ENCODE data around the gene BTF3. TPM values are rescaled to one million over a fixed set of nuclear protein-coding genes. Genes with fewer than 3 reads are reported as not detected.

Gene BTF3
- total and polyA plus RNA-seq, 2 donors (not counting 3 experiments of a cell fraction or from before 2014, with no cell fraction given): 325 to 637 TPM

GRCh38 chr5:73513996-73514395 lies 15.8 kb downstream of the BTF3 start:
- no peaks in the 10 kb centered on the region for H4K20me1 ChIP-seq (replicated peaks; ENCODE audit: control insufficient read depth, extremely low read depth, insufficient read depth, low read length)
- no peak for FAIRE-seq
- intact Hi-C loops (cut with micrococcal nuclease) (no loop called here), dilution Hi-C loops (cut with MboI; ENCODE audit: extremely low pct_ligation_motif_present, low sequenced_read_pairs) (no loop called here)
- ChIA-PET POLR2A (no interaction called here), CTCF (no interaction called here)
- no peaks in the 10 kb centered on the region for H3K79me2 ChIP-seq (ENCODE audit: control insufficient read depth, insufficient read depth, low read length)
- DNase-seq (ENCODE audit: low read depth, low spot score): no peak
- H3K9ac ChIP-seq (replicated peaks; ENCODE audit: extremely low read depth, insufficient read depth, low read length): no peak overlapping the region
- no peak overlapping the region for H3K27ac ChIP-seq (ENCODE audit: insufficient read depth, low read depth, low read length)
- BruUV-seq (replicated peaks): no TSS peak
- H3K9me3 ChIP-seq (replicated peaks; ENCODE audit: control insufficient read depth, insufficient read depth, low read length): no peaks in the 10 kb centered on the region
- no peak for TF ChIP-seq MYC (IDR thresholded peaks at IDR 0.05; ENCODE audit: low read depth, low read length)
- TF ChIP-seq POLR2A (IDR thresholded peaks at IDR 0.05; ENCODE audit: low read depth, low read length): no peak
- no peak for TF ChIP-seq EZH2 (IDR thresholded peaks at IDR 0.05; ENCODE audit: borderline replicate concordance, low read depth, low read length, severe bottlenecking)
- TF ChIP-seq CTCF (IDR thresholded peaks at IDR 0.05; ENCODE audit: extremely low read depth in 1 of 2, insufficient read depth in 1 of 2, low read depth in 1 of 2, low read length in 2 of 2): no peak
- no peak for TF ChIP-seq GATA2 (IDR thresholded peaks at IDR 0.05; ENCODE audit: insufficient read depth, insufficient read length, low read depth, low read length)
- no peak for TF ChIP-seq POLR2AphosphoS5 (IDR thresholded peaks at IDR 0.05; ENCODE audit: insufficient read depth, low read depth, low read length)
- no peak for TF ChIP-seq MAX (IDR thresholded peaks at IDR 0.05; ENCODE audit: insufficient read depth, insufficient read length)
- no peak for TF ChIP-seq FOS (IDR thresholded peaks at IDR 0.05; ENCODE audit: borderline replicate concordance, insufficient read depth, low read length)
- TF ChIP-seq JUN (IDR thresholded peaks at IDR 0.05; ENCODE audit: borderline replicate concordance, insufficient read depth, insufficient read length, low read depth): no peak
- H3K4me3 ChIP-seq (replicated peaks in 1 of 3; ENCODE audit: insufficient read depth in 1 of 3, low read depth in 1 of 3, low read length in 3 of 3): no peak overlapping the region
- no peak overlapping the region for H2AFZ ChIP-seq (ENCODE audit: low read depth, low read length)
- H3K9me1 ChIP-seq (replicated peaks; ENCODE audit: control insufficient read depth, extremely low read depth, insufficient read depth, low read length): no peaks in the 10 kb centered on the region
- no peak overlapping the region for H3K4me2 ChIP-seq (ENCODE audit: insufficient read depth, low read length)
- no peaks in the 10 kb centered on the region for H3K36me3 ChIP-seq (ENCODE audit: control insufficient read depth in 2 of 2, extremely low read depth in 1 of 2, insufficient read depth in 2 of 2, low read length in 2 of 2)
- no peaks in the 10 kb centered on the region for H3K27me3 ChIP-seq (ENCODE audit: control insufficient read depth in 2 of 2, insufficient read depth in 2 of 2, low read length in 2 of 2)
- no peaks in the 10 kb centered on the region for H3K4me1 ChIP-seq (ENCODE audit: control insufficient read depth, extremely low read depth, insufficient read depth, low read length)

Measured in endothelial cell of umbilical vein (primary cell).